ENCODE measurements around the gene RABEP2. TPM values are rescaled to one million over a fixed set of nuclear protein-coding genes. Genes with fewer than 3 reads are reported as not detected.

RABEP2 gene
- total RNA-seq, 1 donor from 2014 or later = 17.7 TPM

DNA sequence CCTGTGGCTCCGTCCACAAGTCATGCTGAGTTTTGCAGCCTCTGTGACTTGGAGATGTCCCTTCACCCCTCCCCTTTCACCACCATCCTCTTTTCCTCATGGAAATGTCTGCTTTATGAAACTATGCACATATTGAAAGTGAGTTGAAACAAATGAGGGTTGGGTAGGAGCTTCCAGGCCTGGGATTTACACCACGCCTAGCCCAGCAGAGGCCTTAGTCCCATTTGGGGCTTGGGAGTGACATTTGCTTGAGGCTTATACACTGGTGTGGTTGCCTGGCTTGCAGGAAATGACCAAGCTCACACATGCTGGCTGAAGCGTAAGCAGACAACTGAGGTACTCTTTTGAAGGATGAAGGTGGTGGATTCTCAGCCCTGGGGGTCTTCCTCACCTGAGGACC lies 39.0 kb upstream of the RABEP2 start:
- Histone ChIP-seq H3K27me3 (ENCODE audit: low read depth) (no peaks in the 10 kb centered on the region), H3K9me3 (replicated peaks) (no peaks in the 10 kb centered on the region), H3K27ac (replicated peaks) (no peak overlapping the region), H3K4me1 (no peaks in the 10 kb centered on the region), H3K36me3 (peaks cover 53% of the 10 kb centered on the region), H3K4me3 (no peak overlapping the region)
- intact Hi-C loops (cut with micrococcal nuclease) = no loop called here
- TF ChIP-seq, protein P1, sequence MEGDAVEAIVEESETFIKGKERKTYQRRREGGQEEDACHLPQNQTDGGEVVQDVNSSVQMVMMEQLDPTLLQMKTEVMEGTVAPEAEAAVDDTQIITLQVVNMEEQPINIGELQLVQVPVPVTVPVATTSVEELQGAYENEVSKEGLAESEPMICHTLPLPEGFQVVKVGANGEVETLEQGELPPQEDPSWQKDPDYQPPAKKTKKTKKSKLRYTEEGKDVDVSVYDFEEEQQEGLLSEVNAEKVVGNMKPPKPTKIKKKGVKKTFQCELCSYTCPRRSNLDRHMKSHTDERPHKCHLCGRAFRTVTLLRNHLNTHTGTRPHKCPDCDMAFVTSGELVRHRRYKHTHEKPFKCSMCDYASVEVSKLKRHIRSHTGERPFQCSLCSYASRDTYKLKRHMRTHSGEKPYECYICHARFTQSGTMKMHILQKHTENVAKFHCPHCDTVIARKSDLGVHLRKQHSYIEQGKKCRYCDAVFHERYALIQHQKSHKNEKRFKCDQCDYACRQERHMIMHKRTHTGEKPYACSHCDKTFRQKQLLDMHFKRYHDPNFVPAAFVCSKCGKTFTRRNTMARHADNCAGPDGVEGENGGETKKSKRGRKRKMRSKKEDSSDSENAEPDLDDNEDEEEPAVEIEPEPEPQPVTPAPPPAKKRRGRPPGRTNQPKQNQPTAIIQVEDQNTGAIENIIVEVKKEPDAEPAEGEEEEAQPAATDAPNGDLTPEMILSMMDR (IDR thresholded peaks at IDR 0.05; ENCODE audit: borderline replicate concordance) = no peak
- no peak for DNase-seq

- TF ChIP-seq, protein P1 (IDR thresholded peaks at IDR 0.05; ENCODE audit: borderline replicate concordance) = no peak
- Histone ChIP-seq H3K4me3 (no peak overlapping the region), H3K27ac (replicated peaks) (no peak overlapping the region), H3K9me3 (replicated peaks) (no peaks in the 10 kb centered on the region), H3K4me1 (no peaks in the 10 kb centered on the region), H3K27me3 (ENCODE audit: low read depth) (no peaks in the 10 kb centered on the region), H3K36me3 (peaks cover 83% of the 10 kb centered on the region)
- intact Hi-C loops (cut with micrococcal nuclease) = no loop called here
- no peak for DNase-seq
Measured at GRCh38 chr16:28958836-28959235, 33.8 kb upstream of the RABEP2 start.

- H3K4me3 ChIP-seq = no peak overlapping the region
- H3K4me1 ChIP-seq = no peaks in the 10 kb centered on the region
- peaks cover 81% of the 10 kb centered on the region for H3K36me3 ChIP-seq
- no peaks in the 10 kb centered on the region for H3K9me3 ChIP-seq (replicated peaks)
- TF ChIP-seq, protein P1 (IDR thresholded peaks at IDR 0.05; ENCODE audit: borderline replicate concordance) = no peak
- H3K27me3 ChIP-seq (ENCODE audit: low read depth) = no peaks in the 10 kb centered on the region
- DNase-seq = no peak
- H3K27ac ChIP-seq (replicated peaks) = no peak overlapping the region
- intact Hi-C loops (cut with micrococcal nuclease) = no loop called here
Measured at GRCh38 chr16:28958216-28958615, 33.2 kb upstream of the RABEP2 start.

- H3K4me1 ChIP-seq = peaks cover 20% of the 10 kb centered on the region
- H3K27me3 ChIP-seq (ENCODE audit: low read depth) = no peaks in the 10 kb centered on the region
- H3K9me3 ChIP-seq (replicated peaks) = no peaks in the 10 kb centered on the region
- intact Hi-C loops (cut with micrococcal nuclease) = no loop called here
- TF ChIP-seq, protein P1 (IDR thresholded peaks at IDR 0.05; ENCODE audit: borderline replicate concordance) = no peak
- no peak for DNase-seq
- H3K4me3 ChIP-seq = peak overlapping the region; percentile 92
- H3K27ac ChIP-seq (replicated peaks) = peak overlapping the region; percentile 90
- H3K36me3 ChIP-seq = peaks cover 44% of the 10 kb centered on the region
Measured at GRCh38 chr16:28951410-28951943, 26.4 kb upstream of the RABEP2 start.

DNA sequence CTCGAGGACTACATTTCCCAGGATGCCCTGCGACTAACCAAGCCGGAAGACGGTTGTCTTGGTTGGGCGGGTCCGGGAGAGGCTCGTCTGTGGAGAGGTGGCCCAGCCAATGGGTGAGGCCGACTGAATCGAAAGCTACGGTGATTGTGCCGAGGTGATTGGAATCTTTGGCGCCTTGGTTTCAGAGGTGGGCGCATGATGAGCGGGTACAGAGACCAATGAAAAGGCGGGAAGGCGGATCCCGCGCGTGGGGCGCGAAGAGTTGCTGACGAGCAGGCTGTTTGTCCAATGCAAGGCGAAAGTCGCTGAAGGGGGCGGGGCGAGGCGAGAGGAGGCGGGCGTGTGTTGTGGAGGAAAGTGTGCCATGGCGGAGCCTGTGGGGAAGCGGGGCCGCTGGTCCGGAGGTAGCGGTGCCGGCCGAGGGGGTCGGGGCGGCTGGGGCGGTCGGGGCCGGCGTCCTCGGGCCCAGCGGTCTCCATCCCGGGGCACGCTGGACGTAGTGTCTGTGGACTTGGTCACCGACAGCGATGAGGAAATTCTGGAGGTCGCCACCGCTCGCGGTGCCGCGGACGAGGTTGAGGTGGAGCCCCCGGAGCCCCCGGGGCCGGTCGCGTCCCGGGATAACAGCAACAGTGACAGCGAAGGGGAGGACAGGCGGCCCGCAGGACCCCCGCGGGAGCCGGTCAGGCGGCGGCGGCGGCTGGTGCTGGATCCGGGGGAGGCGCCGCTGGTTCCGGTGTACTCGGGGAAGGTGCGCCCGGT lies 25.8 kb upstream of the RABEP2 start, which contains the start of gene NFATC2IP:
Gene NFATC2IP, plus strand, starts transcription at position 290 of the 762 bp plus-strand sequence. Its CDS starts 75 bp downstream, at position 365.
- Histone ChIP-seq H3K27ac (replicated peaks) (peak within 1 kb of the TSS; percentile 90), H3K9me3 (replicated peaks) (no peaks in the 10 kb centered on the region), H3K4me1 (peaks cover 22% of the 10 kb centered on the region), H3K27me3 (ENCODE audit: low read depth) (no peaks in the 10 kb centered on the region), H3K4me3 (peak within 1 kb of the TSS; percentile 92), H3K36me3 (peaks cover 38% of the 10 kb centered on the region)
- DNase-seq = peak; percentile 99
- intact Hi-C loops (cut with micrococcal nuclease) = no loop called here
- TF ChIP-seq, protein P1 (IDR thresholded peaks at IDR 0.05; ENCODE audit: borderline replicate concordance) = no peak
